PC-9 (cell line): Measurements from ENCODE around the gene WT1.

Experiments used
- EZH2 ChIP-seq: fragments of 200-600 bp; sonication (generic); IDR thresholded peaks from 2 replicates; pipeline ENCODE4 v1.8.0; 2017; ENCODE audit warnings: antibody characterized with exemption, low read depth
- TF ChIP-seq, protein P1 (sequence below): fragments of 200-600 bp; sonication (generic); conservative IDR thresholded peaks from 2 replicates; pipeline ENCODE4 v1.6.1; 2017; ENCODE audit warnings: mixed run types, antibody characterized with exemption, mild to moderate bottlenecking, moderate library complexity

DNA sequence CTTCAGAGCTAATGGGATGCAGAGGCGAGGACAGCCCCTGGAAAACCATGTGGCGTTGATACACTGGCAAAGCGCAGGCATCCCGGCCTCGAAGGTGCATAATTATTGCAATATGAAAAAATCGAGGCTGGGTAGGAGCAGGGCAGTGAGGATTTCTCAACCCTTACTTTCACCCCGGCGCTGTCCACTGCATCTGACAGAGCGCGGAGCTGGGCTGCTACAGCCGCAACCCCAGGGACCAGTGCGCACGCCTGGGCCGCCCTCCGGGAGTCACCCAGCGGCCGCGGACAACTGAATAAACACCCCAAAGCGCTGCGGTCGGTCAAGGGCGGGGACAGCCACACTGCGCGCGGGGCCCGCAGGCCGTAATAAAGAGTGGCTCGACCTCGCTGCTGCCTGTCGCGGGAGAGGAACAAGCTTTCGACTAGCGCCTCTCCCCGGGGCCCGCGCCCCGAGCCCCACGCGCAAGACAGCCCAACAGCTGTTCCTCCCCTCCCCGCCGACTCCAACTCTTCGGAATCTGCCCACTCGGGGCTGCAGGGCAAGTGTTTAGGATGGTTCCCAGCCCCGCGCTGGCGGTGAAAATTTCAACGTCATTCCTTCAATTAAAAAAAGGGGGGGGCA lies 3.6 kb upstream of the WT1 start:
- TF ChIP-seq, protein P1, sequence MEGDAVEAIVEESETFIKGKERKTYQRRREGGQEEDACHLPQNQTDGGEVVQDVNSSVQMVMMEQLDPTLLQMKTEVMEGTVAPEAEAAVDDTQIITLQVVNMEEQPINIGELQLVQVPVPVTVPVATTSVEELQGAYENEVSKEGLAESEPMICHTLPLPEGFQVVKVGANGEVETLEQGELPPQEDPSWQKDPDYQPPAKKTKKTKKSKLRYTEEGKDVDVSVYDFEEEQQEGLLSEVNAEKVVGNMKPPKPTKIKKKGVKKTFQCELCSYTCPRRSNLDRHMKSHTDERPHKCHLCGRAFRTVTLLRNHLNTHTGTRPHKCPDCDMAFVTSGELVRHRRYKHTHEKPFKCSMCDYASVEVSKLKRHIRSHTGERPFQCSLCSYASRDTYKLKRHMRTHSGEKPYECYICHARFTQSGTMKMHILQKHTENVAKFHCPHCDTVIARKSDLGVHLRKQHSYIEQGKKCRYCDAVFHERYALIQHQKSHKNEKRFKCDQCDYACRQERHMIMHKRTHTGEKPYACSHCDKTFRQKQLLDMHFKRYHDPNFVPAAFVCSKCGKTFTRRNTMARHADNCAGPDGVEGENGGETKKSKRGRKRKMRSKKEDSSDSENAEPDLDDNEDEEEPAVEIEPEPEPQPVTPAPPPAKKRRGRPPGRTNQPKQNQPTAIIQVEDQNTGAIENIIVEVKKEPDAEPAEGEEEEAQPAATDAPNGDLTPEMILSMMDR: no peak
- TF ChIP-seq EZH2: no peak
